Esophagus mucosa (tissue), 1 donor: ENCODE measurements around the gene TEX51. TPM values are rescaled to one million over a fixed set of nuclear protein-coding genes. Genes with fewer than 3 reads are reported as not detected.

ENCODE experiments used
- ATAC-seq: fragments of 200-7000 bp; cut with Tn5 transposase; one replicate; pipeline ENCODE4 v1.9.1; 2020
- total RNA-seq: library from RNA; stranded (reverse); gene quantifications from one replicate; pipeline ENCODE4 v1.2.4, GENCODE V29; 2023
- donor health status: DM: yes; HTN: yes; CAD: no.

Gene TEX51
- total RNA-seq, 1 donor from 2014 or later = not detected

- ATAC-seq = no peak
Measured at GRCh38 chr2:126879348-126880298, 19.1 kb upstream of the TEX51 start.

- ATAC-seq = no peak
Measured at GRCh38 chr2:126880324-126880723, 18.4 kb upstream of the TEX51 start.

GRCh38 chr2:126880817-126881216, 17.9 kb upstream of the TEX51 start:
- ATAC-seq = no peak

GRCh38 chr2:126881591-126881990, 17.1 kb upstream of the TEX51 start:
- ATAC-seq = no peak

GRCh38 chr2:126882181-126882580, 16.5 kb upstream of the TEX51 start:
- no peak for ATAC-seq

GRCh38 chr2:126882736-126883665, 15.7 kb upstream of the TEX51 start:
- ATAC-seq = no peak

- ATAC-seq = no peak
Measured at GRCh38 chr2:126883666-126884040, 15.0 kb upstream of the TEX51 start.

GRCh38 chr2:126884861-126885750, 13.6 kb upstream of the TEX51 start:
- no peak for ATAC-seq

- ATAC-seq = no peak
Measured at GRCh38 chr2:126885751-126886210, 12.9 kb upstream of the TEX51 start.

GRCh38 chr2:126886211-126886915, 12.3 kb upstream of the TEX51 start:
- peak; percentile 65 for ATAC-seq

- no peak for ATAC-seq
Measured at GRCh38 chr2:126886916-126887280, 11.8 kb upstream of the TEX51 start.

GRCh38 chr2:126887506-126887905, 11.2 kb upstream of the TEX51 start:
- ATAC-seq = no peak

GRCh38 chr2:126888046-126888445, 10.6 kb upstream of the TEX51 start:
- ATAC-seq = no peak

GRCh38 chr2:126889071-126889470, 9.6 kb upstream of the TEX51 start:
- no peak for ATAC-seq

GRCh38 chr2:126889496-126890135, 9.1 kb upstream of the TEX51 start:
- ATAC-seq = no peak

GRCh38 chr2:126890136-126890510, 8.6 kb upstream of the TEX51 start:
- ATAC-seq = no peak

- ATAC-seq = no peak
Measured at GRCh38 chr2:126890551-126891450, 7.9 kb upstream of the TEX51 start.

GRCh38 chr2:126891681-126892500, 6.8 kb upstream of the TEX51 start:
- ATAC-seq = no peak

GRCh38 chr2:126893153-126893552, 5.5 kb upstream of the TEX51 start:
- no peak for ATAC-seq
